GM19395 (cell line): ENCODE measurements around the gene PDAP1.
A peak's percentile ranks its signal among the peaks of the same experiment; 100 is the strongest.
"Not testable (repeated sequence)": the region's sequence is repeated elsewhere in the genome, so short reads cannot be mapped to it uniquely, and the experiment has no call there.

ENCODE experiments used
- ATAC-seq: cut with Tn5 transposase; IDR thresholded peaks from one replicate; pipeline ENCODE4 v1.9.1; 2021; ENCODE audit warnings: mild to moderate bottlenecking, moderate library complexity; ENCODE audit not compliant: unreplicated experiment

PDAP1 gene

DNA sequence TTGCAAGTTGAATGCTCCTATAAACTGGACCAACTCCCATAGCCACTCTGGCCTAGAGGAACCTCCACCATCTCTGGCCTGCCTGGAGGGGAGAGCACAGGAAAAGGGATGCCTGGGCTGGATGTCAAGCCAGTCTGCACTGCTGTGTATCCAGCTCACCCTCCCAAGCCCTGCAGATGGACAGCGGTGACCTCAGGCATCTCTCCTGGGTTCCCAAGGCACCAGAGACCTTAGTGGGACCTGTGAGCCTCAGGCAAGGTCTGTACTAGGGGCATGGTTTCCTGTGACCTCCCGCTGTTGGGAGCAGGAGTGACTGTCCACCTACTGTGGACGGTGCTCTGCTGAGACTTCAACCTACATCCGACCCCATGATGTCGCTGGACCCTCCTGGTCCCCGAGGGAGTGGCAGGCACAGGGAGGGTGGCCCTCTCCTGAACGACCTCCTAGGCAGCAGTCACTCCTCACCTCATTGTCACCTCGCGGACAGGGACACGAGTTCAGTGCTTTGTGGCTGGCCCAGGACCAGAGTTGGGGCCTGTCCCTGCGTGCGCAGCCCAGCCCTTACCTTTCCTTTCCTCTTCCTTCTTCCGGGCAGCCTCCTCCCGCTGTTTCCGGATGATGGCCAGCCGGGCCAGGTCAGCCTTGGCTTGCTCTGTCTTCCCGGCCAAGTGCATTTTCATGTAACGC is 11.0 kb downstream of the PDAP1 start:
- no peak for ATAC-seq

DNA sequence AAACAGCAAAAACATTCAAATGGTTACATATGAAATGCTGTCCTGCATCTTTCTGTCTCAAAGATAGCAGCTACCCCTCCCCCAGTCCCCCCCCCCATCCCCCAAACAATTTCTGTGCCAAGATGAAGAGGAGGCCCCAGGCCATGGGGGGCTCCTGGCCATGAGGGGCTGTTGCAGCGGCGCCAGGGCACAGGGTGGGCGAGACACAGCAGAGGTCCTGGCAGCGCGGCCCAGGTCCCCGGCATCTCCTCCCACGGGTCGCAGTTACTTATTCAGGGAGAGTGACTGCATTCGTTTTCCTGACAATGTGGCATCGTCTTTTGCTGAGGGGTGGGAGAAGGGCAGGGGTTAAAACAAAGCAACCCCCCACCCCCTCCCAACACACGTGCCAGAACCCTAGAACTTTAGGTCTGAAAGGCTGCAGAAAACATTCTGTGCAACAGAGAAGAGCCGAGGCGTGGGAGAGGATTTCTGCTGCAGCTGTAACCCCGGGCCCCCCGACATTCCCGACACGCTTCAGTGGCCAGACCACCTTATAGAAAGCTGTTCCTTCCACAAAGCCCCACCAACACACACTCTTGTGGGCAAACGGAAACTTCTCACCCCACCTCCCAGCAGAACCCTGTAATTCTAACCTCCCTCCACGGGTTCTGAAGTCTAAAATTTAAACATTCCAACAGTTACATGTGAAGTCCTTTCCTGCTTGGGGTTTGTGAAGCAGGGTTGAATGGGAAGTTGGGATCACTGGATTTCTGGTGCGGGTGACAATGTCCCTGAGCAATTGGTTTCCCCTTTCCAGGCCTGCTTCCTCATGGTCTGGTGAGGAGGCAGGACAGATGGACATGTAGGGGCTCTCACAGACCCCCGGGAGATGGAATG is 11.7 kb downstream of the PDAP1 start:
- ATAC-seq, result no peak

DNA sequence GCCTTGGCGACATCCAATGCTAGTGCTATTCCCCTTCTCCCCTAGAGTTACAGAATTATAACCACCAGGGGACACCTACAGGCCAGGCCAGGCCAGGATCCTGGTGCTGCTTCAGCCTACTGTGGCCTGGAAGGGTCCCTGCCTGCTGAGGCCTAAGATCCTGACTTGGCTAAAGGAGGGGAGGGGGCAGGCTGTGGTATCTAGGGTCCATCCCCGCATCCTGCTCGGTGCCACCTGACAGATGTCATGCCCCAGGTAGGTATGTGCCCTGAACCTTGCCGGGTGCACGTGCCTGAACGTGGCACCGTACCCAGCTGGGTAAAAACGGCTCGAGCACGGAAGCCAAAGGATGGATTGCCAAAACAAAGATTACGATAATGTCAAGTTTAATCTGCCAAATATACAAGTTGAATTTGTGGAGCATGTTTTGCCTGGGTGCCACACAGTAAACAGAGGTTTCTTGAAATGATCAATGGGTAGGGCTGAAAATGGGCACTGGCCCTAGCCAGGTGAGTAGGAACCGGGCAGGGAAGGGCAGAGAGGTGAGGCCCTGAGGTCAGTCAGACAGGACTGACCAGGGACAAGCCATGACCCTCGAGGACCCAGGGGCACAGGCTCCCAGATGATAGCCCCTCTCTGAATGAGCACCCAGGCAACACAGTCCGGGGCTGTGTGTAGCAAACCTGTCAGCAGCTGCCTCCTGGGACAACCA is 12.6 kb downstream of the PDAP1 start:
- no peak for ATAC-seq

DNA sequence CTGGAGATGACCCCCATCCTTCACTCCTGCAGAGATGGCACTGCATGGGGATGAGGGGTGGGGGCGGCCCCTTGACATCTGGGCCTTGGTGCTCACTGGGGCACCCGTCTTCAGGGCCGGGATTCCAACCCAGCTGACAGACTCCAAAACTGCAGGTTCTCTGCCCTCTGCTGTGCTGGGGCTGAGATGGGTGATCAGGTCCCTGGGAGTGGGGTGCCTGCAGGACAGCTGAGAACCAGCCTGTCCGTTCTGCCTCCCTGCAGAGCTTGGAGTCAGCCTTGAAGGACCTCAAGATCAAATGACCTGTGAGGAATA is 14.3 kb downstream of the PDAP1 start:
- ATAC-seq, result no peak

DNA sequence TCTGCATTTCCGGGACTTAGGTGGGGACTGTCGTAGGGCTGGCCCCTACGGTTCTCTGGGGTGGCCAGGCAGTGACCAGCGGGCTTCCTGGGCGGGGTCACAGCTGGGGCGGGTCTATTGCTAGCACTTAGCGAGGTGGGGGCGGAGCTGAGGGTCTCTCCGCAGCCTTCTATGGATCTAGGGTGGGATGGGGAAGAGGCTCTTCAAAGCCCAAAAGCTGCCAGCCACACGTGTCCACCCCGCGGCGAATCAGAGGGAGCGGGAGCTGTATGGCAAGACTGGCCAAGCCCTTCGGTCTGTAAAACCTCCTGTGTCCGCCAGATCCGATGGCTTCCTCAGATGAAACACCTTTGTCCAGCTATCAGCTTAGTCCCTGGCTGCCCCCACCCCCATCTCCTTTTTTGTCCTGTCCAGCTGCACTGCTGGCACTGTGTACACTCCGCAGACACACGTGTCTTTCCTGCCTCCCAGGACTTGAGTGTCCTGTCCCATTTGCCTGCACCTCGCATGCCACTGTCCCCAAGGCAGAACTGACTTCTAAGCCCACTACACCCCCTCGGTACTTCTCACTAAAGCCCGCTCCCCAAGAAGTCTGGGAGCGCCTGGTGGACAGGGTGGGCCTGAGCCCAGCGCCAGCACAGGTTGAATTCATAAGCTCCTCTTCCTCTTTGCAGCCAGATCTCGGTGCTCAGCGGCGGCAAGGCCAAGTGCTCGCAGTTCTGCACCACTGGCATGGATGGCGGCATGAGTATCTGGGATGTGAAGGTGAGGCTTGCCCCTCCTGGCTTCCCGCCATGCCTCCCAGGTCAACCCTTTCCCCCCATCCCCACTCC is 14.8 kb downstream of the PDAP1 start:
- no peak for ATAC-seq

DNA sequence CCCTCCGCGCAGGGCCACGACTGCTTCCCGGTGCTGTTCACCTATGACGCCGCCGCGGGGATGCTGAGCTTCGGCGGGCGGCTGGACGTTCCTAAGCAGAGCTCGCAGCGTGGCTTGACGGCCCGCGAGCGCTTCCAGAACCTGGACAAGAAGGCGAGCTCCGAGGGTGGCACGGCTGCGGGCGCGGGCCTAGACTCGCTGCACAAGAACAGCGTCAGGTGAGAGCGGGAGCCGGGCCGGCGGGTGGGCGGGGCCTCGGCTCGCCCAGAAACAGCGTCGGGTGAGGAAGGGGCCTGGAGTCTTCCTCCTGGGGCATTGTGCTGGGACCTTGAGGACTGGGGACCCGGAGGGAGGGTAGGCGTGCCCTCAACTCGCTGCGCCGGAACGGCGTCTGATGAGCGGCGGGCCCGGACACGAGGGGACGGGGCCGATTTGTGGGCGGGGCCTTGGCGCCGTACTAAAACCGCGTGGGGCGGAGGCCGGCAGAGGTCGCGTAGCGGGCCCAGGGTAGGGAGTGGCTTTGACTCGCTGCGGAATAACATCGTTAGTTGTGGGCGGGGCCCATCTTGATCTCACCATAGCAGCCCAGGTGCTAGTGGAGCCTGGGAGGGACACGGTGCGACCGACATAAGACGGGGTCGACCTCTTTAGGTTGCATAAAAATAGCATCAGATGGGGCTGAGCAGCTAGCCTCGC is 15.6 kb downstream of the PDAP1 start:
- ATAC-seq, result peak; percentile 71

DNA sequence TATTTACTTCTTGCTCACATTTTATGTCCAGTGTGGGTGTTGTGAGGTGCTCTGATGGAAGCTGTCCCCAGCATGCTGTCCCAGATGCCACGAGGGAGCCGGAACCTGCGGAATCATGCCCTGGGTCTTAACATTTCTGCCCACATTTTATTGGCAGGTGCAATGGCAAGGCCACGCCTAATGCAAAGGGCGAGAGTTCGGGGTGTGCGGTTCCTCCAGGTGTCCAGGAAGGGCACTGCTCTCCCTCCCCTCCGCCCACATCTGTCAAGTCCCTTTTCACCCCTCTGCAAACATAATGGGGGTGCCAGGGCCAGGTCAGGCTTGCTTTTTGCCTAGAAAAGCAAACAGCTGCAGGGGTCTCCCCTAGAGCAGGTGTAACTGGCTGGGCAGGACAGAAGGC is 16.4 kb downstream of the PDAP1 start:
- ATAC-seq, result no peak

DNA sequence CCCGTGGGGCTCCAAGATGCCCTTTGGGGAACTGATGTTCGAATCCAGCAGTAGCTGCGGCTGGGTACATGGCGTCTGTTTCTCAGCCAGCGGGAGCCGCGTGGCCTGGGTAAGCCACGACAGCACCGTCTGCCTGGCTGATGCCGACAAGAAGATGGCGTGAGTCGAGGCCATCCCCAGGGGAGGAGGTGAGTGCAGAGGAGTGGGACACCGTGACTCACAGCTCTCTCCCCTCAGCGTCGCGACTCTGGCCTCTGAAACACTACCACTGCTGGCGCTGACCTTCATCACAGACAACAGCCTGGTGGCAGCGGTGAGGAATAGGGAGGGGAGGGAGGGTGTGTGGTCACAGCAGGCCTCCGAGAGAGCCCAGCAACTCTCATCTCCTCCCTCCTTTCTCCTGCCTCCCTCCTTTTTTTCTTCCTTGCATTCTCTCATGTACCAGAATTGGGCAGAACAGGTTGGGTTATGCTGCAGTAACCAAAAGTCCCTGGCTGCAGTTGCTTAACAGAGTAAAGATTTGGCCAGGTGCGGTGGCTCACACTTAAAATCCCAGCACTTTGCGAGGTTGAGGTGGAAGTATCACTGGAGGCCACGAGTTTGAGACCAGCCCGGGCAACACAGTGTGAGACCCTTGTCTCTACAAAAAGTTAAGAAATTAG is 17.3 kb downstream of the PDAP1 start:
- ATAC-seq, result no peak

DNA sequence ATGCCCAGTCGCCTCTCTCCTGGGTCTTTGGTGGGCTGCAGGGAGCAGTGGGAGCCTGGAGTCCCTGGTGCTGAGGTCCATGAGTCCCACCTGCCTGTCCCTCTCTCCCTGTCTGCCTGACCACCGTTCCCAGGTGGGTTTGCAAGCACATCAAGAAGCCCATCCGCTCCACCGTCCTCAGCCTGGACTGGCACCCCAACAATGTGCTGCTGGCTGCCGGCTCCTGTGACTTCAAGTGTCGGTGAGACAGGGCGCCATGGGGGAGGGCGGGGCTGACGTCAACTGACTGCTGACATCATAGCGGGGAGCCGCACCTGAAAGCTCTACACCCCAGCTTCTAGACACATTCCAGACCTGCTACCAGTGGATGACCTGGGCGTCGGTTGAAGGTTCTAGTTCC is 18.6 kb downstream of the PDAP1 start:
- ATAC-seq, result no peak

DNA sequence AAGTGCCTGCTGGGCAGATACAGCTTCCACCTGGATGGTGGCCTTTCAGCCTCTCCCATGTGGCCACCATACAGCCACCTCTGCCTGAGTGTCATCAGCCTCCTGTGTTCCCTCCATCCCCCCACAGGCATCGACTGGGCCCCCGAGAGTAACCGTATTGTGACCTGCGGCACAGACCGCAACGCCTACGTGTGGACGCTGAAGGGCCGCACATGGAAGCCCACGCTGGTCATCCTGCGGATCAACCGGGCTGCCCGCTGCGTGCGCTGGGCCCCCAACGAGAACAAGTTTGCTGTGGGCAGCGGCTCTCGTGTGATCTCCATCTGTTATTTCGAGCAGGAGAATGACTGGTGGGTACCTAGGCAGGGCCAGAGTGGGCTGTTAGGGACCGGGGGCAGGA is 20.5 kb downstream of the PDAP1 start:
- ATAC-seq, result no peak

DNA sequence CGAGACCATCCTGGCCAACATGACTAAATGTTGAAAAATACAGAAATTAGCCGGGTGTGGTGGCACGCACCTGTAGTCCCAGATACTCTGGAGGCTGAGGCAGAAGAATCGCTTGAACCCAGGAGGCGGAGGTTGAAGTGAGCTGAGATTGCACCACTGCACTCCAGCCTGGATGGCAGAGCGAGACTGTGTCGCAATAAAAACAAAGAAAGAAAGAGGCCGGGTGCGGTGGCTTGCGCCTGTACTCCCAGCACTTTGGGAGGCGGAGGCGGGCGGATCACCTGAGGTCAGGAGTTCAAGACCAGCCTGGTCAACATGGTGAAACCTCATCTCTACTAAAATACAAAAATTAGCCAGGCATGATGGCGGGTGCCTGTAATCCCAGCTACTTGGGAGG is 21.2 kb downstream of the PDAP1 start:
- ATAC-seq, result not testable (repeated sequence)

DNA sequence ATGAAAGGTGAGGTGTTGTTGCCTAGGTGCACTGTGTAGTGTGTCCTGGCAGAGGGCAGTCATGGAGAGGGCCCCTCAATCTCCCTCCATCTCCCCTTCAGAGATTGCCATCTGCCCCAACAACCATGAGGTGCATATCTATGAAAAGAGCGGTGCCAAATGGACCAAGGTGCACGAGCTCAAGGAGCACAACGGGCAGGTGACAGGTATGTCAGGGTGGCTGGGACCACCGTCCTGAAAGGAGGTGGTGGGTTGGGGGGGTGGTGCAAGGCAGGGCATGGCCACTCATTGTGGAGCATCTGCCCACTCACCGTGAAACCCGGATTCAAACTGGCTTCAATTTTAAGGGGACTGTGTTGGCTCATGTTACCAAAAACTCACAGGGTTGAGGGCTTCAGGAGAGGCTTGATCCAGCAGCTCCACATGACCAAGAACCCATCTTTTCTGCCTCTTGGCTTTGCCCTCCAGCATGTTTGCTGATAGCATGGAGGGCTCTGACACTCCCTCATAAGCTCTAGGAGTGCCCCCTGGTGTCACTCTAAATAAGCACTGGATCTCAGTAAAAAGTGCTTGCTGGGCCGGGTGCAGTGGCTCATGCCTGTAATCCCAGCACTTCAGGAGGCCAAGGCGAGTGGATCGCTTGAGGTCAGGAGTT is 21.7 kb downstream of the PDAP1 start:
- ATAC-seq, result no peak

DNA sequence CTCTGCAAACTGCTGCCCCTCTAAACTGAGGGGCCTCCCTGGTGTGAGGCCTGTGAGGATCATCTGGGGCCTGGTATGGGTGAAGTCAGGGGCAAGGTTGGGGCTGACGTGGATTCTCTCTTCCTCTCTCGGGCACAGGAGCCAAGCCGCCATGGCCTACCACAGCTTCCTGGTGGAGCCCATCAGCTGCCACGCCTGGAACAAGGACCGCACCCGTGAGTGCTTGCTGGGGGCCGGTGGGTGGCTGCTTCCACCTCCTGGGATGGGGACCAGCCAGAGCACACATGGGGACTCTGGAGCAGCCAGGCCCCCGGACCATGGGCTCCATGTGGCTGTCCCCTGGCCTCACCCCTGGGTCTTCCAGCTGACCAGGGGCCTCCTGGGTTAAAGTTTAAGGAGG is 22.8 kb downstream of the PDAP1 start:
- ATAC-seq, result no peak

DNA sequence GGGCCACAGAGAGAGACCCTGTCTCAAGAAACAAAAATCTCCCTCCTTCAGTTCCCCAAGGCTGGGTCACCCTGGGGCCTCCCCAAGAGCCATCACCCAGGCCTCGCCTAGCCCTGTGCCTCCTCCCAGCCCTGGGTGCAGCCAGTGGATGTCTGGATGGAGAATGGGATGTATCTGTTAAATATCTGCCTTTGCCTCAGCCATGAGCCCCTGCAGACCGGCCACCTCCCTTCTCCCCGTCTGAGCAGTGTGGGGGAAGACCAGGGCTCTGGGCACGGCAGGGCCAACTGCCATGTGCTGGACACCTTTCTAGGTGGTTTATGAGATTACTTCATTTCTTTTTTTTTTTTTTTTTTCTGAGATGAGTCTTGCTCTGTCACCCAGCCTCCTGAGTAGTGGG is 23.9 kb downstream of the PDAP1 start:
- ATAC-seq, result no peak

DNA sequence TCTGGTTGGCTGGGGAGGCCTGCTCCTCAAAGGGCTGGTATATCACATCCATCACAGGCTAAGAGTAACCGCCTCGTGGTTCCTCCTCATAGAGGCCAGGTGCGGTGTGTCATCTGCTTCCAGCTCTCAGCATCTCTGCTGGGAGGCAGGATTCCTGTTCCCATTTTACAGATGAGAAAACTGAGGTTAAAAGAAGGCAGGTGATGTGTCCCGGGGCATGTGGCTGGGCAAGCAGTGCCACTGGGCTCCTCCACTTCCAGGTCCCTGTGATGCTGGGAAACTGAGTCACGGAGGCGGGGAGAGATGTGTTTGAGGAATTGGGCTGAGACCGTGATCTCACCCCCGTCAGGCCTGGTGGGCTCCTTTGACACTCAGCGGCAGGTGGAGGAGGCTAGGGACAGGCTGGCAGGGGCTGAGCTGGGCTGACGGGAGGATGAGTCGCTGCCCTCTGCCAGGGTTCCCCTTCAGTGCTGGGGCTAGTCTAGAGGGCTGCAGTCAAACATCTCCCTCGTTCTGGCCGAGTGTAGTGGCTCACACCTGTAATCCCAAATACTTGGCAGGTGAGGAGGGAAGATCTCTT is 24.5 kb downstream of the PDAP1 start:
- no peak for ATAC-seq

DNA sequence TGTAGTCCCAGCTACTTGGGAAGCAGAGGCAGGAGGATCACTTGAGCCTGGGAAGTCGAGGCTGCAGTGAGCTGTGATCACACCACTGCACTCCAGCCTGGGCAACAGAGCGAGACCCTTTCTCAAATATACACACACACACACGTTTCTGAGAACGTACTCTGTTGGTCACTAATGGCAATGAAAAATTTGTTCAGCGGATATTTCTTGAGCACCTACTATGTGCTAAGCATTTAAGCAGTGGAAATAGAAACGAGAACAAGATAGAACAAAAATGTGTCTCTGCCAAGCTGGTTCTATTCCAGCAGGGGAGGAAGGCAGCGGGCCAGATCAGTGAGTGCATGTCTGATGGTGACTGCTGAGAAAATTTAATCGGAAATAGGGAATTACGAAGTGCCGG is 25.2 kb downstream of the PDAP1 start:
- ATAC-seq, result no peak

DNA sequence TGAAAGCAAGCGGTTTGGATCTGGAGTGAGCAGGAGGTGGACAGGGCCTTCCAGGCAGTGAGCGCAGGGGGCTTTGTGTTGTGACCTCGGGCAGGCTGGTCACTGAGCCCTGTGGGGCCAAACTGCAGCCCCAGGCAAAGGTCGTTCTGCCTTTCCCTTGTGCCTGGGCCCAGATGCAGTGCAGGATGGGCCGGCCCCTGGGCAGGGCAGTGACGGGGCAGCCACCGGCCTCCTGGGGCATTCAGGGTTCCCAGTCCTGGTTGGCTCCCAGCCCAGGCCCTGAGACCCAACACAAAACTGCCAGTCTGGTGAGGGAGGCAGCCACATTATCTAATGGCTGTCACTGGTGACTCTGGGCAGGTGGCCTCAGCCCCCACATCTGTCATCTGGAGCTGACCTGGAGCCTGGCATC is 26.7 kb downstream of the PDAP1 start:
- no peak for ATAC-seq

DNA sequence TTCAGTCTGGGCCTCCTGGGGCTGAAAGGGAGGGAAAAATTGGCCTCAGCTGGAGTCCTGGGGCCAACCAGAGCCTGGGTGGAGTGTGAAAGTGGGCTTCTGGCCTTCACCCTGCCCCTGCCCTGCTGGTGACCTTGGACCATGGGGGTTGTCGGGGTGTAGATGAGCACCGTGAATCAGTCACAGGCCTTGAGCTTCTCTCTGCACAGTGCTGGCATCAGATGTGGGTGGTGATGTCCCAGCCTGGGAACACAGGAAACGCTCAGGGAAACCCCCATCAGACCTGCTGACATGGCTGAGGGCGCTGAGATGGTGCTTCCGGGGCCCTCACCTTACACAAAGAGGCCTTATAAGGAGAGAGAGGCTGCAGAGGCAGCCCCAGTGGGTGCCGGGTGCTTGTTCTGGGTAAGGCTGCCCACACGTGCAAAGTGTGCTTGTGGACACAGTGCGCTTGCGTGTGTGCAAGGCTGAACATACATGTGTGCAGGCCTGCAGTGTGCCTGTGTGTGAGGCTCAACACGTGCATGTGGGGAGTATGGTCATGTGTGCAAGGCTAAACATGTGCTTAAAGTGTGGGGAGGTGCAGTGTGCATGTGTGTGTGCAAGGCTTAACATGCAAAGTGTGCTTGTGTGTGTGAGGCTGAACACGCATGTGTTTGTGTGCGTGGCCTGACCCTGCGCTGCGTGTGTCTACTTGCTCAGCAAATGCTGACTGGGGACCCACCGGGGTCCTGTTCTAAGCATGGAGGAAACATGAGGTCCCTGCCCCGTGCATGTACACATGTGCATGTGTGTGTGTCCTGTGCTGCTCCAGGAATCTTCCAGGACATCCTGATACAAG is 27.4 kb downstream of the PDAP1 start:
- peak; percentile 75 for ATAC-seq
